HG03159 (cell line): Measurements from ENCODE around the gene HYAL3.
"Not testable (repeated sequence)": the region's sequence is repeated elsewhere in the genome, so short reads cannot be mapped to it uniquely, and the experiment has no call there.

ENCODE experiments used
- ATAC-seq: cut with Tn5 transposase; IDR thresholded peaks from one replicate; pipeline ENCODE4 v1.9.1; 2021; ENCODE audit warnings: mild to moderate bottlenecking, moderate library complexity; ENCODE audit not compliant: unreplicated experiment

Gene HYAL3

DNA sequence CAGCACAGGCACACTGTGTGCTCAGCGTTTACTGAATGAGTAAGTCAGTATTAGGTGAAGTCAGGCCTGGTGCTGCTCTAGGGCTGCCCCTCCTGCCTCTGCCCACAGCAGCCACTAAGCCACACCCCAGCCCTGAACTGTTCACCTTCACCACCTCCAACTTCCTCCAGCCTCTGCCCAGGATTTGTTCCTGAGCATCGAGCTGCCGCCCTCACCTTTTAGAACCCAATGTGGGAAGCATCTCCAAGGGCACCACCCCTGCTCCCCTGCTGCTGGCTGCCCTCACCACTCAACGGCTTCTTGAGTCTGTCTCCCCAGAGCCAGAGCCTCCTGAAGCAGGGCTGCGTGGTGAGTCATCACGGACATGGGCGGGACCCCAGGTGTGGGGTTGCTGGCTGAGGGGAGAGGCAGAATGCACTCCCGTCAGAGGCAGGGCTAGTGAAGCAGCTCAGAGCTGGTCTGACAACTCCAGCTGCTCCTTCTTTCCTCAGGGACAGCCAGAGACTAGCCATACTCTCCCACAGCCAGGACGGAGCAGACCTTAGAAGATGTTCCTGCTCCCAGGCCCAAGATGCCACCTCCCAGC is 17.5 kb upstream of the HYAL3 start:
- ATAC-seq: no peak

DNA sequence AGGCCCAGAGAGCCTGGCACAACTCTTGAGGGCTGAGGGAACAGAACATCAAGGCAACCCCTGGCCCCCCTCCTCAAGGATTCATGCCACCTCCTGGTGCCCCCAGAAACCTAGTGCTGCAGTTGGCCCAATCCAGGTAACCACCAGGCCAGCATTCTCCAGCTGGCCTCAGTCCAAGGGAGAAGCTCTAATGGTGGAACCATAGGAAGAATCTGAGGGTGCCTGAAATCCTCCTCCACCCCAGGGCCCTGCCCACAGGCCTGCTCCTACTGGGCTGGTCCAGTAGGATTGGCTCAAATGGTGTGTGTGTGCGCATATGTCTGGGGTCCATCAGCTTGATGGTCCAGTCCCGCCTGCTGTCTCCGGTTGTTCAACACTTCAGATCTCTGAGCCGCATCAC is 15.6 kb upstream of the HYAL3 start:
- ATAC-seq: no peak

DNA sequence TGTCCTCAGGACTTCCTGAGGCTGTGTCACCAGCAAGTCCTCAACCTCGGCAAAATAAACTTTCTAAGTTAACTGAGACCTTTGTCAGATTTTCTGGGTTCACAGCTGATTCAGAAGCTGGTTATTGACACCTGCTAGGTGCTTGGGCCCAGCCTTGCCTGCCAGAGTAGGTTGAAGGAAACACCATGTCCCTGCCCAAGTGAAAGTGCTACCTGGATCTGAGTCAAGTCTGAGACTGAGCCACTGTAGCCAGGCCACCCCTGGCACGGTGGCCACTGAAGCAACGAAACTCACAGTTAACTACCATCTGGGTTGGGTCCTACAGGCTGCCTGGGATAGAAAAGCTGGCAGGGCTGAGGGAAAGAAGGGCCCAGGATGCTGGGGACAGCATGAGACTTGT is 15.1 kb upstream of the HYAL3 start:
- ATAC-seq: no peak

DNA sequence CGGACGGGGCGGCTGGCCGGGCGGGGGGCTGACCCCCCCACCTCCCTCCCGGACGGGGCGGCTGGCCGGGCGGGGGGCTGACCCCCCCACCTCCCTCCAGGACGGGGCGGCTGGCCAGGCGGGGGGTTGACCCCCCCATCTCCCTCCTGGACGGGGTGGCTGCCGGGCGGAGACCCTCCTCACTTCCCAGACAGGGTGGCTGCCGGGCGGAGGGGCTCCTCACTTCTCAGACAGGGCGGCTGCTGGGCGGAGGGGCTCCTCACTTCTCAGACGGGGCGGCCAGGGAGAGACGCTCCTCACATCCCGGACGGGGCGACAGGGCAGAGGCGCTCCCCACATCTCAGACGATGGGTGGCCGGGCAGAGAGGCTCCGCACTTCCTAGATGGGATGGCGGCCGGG is 12.8 kb upstream of the HYAL3 start:
- not testable (repeated sequence) for ATAC-seq

DNA sequence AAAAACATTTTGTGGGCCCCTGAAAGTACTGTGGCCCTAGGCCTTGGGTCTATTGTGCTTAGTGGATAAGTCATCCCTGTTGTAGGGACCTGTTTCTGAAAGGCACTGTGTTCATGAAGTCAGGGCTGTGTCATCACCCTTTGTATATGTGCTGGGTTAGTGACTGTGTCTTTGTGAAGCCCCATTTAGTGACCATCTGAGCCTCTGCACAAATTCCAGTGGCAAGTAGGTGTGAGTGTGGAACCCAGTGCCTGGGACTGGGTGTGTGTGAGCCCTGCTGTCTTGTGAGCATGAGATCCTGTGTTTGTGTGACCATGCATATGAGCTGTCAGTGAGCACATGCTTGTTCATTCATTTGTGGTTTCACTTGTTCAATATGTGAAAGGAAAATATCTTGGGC is 5.4 kb upstream of the HYAL3 start:
- no peak for ATAC-seq

DNA sequence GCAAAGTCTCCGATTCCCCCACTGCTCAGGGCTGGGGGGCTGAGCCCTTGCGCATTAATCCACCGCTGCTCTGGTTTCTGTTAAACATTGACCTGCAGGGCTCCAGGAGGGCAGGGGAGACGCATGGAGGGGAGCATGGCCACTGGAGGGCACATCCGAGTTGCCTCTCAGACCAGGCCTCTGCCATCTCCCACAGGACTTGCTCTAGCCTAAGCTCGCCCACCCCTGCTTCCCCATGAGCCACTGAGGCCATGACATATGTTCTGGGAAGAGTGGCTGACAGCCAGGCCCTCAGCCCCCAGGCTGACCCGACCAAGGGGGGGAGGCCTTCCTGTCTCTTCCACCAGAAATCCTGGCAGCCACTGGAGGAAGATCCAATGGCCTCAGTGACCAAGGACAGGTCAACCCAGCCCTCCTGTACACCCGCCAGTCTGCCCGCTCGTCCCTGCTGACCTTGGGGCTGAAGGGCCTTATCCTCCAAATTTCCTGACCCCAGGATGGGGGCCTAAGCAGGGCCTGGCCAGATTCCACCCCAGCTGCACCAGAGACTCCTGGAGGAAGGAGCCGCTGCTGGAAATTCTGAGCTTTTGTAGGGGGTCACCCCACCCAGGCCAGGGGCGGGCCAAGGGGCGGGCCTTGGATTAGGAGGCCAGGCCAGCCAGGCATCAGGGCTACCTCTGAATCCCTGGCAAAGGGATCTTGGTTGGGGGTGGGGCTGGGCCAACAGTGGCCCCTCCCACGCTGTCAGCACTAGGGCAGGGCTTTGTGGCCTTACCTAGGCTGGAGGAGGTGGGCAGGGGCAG is 4.0 kb upstream of the HYAL3 start, which contains the start of gene HYAL1:
TSS of gene HYAL1 (minus strand) at position 562 of the 803 bp plus-strand sequence. CDS start 618 bp downstream, outside the sequence.
- no peak for ATAC-seq

DNA sequence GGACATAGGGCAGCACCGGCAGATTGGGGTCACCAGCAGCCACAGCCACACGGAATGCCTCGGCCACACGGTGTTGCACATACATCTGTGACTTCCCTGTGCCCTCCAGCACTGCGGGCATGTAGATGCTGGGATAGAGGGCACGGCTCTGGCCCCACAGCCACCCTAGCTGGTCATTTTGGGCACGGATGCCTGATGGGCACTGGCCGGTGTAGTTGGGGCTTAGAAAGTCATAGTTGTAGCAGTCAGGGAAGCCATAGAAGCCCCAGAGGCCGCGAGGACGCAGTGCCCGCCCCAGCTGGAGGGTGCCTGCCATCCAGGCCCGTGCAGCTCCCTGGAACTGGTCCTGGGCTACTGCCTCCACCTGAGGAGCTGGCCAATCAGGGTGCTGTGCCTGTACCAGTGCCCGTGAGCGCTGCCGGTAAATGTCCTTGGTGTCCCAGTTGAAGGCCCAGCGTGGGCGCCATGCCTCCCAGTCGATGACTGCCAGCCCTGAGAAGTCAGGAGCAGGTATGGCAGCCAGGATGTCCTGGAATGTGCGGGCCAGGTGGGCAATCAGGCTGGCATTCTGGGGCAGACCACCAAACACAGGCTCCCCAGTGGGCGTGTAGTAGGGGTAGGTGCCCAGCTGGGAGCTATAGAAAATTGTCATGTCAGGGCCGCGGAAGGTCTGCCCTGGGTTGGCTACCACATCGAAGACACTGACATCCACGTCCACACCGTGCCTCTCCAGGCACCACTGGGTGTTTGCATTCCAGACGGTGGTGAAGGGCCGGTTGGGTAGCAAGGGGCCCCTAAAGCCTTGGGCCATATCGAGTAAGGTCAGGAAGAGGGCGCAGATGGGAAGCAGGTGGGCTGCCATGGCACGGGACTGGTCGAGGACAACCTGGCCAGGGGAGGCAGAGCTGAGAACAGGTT is 3.1 kb upstream of the HYAL3 start:
- ATAC-seq: no peak

DNA sequence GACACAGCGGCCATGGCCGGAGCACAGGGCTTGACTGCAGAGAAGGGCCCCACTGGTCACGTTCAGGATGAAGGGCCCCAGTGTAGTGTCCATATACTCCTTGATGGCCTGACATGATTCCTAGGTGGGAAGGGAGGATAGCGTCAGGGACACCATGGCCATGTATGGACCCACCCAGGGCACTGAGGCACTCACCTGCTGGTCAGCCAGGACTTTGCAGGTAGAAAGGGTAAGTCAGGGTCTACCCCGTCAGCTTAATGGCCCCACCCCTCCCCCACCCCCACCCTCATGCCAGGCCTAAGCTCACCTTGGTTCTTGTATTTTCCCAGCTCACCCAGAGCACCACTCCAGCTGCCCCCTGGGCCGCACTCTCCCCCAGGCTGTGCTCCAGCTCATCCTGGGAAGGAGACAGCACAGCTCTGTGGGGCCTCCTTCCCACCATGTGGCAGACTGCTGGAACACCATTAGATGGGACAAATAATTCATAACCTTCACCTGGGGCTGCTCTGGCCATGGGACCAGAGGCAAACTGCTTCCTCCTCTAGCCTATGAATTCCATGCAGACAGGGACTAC is 1.6 kb upstream of the HYAL3 start:
- ATAC-seq: no peak

DNA sequence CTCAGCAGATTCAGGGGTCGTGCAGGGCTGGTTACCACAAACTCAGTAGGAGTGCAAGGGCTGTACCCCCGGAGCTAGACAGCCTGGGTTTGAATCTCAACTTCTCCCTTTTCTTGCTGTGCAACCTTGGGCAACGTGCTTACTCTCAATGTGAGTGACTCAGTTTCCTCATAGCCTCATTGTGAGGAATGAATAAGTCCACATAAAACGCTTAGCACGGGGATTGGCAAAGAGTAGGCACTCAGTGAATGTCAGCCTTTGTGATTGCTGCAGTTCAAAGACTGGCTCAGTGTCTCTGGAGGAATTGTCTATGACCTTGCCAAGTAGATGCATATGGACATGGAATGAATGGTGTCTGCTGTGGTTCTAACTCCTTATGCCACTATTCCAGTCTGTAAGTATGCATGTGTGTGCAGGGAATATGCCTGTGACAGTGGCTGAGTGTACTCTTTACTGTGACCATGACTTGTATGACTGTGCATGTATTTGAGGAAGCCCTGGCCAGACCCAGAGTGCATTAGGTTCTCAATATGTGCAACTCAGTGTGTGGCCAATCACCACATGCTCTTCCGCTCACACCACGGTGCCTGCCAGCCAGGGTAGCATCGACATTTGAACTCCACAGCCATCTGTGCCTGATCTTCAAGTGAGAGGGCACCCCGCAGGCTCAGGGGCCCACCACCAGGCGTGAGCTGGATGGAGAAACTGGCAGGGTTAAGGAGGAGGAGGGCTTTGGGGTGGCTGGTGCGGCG is 900 bp upstream of the HYAL3 start:
- no peak for ATAC-seq

DNA sequence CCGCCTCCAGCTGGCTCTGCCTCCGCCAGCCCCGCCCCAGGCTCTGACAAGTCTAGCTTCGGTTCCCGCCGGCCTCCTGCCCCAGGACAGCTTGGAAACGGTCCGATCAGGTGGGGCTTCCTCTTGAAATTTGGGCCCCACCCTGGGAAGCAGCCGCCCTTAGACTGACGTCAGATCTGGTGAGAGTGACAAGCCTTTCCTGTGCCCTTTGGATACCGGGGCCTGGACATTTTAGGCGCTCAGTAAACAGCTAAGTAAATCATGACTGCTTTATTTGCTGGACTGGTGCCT is 378 bp upstream of the HYAL3 start:
- no peak for ATAC-seq

DNA sequence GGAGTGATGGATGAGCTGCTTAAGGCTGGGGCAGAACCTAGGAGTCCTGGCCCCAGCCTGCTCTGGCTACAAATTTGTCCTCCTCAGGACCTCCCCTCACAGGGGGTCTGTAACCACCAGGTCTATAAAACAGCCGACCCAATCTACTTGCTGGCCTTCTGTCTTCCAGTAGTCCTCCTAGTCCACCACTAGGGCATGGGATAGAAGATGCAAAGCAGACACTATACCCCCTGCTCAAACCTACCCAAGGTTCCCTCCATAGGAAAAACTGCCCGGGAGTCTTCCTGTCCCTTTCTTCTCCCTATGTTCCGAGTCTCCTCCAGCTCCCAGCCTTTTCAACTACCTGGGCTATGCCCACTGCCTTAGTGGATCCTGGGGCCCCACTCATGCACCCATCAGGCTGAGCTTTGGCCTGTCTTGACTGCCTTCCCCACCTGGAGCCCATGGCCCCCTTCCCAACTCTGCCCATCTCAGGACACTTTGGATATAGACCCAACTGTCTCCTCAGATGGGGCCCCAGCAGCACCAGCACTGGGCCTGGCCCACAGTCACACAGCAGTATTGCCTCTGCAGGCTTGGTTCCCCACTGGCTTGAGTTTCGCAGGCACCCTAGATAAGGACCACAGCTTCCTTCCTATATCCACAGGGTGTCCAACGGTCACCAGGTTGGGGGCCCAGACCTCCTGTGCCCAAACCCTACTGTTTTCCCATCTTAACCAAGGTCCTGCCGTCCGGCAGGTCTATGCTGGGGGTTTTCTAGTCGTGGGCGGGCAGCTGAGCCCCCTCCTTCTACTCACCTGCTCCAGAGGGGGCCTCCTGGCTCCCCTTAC is 1.1 kb downstream of the HYAL3 start:
- no peak for ATAC-seq

DNA sequence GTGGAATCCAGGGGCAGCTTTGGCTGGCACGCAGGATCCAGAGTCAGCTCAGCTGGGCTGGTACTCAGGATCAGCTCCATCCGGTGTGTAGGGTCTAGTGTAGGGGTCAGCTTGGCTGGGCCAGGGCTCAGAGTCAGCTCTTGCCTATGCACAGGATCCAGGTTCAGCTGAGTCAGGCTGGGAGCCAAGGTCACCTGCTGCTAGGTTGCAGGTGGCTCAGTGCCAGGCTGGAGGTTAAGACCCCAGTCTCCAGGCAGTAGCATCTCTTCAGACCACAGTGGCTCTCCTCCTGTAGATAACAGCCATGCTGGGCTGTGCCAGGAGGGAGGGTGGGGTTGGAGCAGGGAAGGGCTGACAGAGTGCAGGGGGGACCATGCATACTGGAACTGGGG is 1.8 kb downstream of the HYAL3 start:
- no peak for ATAC-seq

DNA sequence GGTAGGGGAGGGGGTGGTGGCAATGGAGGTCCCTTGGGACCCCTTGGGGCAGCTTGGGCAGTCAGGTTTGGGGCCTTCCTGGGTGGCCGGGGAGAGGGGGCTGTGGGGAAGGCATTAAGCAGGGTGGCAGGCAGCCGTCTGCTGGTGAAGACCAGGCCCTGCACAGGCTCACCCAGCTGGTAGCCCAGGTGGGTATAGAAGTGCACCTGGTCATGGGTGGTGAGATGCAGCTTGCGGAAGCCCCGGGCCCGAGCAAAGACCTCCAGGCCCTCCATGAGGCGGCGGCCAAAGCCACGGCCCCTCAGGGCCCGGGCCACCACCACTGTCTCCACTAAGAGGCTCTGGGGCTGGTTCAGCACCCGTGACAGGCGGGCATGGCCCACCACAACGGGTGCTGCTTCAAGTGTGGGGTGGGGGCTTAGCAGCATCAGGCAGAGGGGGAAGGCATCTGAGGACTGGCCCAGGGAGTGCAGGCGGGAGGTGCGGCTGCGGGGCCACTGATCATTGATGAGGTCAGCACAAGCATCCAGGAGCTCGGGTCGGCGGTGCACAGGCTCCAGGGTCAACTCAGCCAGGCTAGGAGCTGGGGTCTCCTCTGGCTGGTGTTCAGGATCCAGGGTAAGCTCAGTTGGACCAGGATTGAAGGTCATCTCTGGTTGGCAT is 2.4 kb downstream of the HYAL3 start:
- ATAC-seq: no peak

DNA sequence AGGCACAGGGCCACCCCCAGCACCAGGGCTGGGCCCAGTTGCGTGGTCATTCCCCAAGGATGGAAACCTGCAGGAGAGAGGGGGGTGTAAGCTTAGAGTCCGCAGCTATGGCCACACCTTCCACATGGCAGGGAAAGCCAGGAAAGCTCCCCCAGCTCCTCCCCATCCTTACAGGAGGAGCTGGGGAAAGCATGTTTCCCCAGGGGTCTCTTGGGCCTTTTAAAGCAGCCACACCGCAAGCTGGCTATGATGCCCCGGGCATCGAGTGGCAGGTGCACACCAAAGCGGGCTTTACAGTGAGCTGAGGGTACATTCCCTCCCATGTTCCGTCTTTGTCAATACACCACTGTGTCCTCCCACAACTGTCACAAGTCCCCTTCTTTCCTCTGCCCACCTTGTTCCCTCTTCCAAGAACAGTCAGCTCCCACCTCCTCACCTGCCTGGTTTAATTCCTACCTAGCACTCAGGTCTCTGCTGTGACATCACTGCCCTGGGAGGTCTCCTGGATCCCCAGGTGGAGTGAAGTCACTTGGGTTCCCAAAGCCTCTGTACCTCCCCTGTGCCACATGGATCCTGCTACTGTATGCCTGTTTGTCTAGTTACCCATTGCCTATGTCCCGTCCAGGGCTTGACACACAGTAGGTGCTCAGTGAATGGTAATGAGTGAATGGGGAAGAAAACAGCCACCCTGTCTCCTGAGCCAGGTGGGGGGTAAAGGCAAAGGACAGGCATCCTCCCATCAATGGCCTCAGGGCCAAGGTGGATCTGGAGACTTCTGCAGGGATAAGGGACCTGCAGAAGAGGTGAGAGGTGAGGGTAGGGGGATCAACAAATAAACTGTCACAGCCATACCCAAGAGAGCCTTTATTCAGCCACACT is 3.4 kb downstream of the HYAL3 start:
- ATAC-seq: no peak

DNA sequence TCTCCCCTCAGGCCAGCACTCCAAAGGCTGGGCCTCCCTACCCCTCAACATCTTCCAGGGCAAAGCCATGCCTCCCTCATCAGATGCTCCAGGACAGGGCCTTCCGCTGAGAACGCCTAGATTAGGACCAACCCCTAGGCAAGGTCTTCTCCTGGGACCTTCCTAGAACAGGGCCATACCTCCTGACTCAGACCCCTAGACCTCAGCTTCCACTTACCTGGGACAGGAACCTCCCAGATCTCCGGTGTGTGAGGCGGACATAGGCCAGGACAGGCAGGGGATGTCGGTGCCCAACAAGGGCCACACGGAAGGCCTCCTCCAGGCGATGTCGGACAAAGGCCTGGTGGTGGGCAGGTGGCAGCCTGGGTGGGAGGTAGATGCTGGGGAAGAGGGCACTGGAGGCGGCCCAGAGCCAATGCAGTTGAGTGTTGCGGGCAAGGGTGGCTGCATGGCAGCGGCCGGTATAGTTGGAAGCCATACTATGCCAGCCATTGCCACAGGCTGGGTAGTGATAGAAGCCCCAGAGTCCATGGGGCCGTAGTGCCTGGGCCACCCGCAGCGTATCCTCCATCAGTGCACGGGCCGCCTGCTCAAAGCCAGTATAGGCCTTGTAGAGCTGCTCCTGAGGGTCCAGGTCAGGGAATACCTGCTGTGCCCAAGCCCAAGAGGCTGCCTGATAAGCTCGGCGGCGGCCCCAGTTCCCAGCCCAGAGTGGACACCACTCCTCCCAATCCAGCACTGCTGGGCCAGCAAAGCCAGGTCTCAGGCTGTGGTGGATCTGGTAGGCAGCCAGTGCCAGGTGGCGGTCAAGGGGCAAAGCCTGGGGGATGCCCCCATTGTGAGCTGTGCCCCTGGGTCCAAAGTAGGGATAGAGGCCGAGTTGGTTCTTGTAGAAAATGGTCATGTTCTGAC is 4.5 kb downstream of the HYAL3 start:
- ATAC-seq: no peak

DNA sequence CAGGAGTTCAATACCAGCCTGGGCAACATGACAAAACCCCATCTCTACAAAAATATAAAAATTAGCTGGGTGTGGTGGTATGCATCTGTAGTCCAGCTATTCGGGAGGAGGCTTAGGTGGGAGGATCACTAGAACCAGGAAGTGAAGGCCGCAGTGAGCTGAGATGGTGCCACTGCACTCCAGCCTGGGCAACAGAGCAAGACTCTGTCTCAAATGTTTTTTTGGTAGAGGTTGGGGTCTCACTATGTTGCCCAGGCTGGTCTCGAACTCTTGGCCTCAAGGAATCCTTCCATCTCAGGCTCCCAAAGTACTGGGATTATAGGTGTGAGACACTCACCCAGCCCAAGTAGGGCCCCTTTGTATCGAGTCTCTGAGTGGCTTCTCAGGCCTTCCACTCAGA is 5.1 kb downstream of the HYAL3 start:
- ATAC-seq: no peak

DNA sequence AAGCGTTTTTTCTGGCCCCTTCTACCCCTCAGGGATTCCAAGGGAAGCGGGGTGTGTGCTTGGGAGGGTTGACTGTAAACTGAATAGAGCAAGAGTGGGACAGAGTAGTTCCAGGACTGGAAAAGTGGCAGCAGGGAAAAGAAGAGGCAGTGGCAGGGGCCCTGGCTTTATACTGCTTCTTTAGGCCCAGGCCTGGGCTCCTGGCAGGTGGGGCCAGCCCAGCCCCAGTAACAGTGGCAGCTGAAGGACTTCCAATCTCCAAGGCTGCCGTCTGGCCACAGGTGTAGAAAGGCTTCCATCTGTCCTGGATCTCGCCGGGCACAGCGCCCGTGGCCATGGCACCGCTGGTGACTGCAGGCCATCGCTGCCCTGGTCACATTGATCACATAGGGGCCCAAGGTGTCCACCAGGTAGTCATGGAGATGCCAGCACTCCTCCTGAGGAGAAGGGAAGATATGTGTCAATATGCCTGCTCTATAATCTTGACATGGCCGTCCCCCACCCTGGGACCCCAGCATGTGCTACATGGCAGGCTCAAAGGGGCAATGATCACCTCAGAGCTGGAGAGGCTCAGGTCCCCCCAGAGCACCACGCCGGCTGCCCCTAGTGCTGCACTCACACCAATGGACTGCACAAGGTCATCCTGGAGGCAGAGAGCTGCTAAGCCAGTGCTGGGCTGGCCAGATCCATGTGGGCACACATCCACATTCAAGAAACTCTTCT is 6.0 kb downstream of the HYAL3 start:
- ATAC-seq: no peak
